GM13977 (cell line): ENCODE measurements around the gene ISOC2.

Source experiments
- DNase-seq: peaks from one replicate; pipeline ENCODE4 v3.0.0; 2012; ENCODE audit warnings: low spot score
- CTCF ChIP-seq: IDR thresholded peaks from 2 replicates; pipeline ENCODE4 v1.5.1; 2012; ENCODE audit warnings: mild to moderate bottlenecking, control low read depth; ENCODE audit not compliant: insufficient read depth; ENCODE audit errors: extremely low read depth, missing control alignments
- in situ Hi-C: fragments of 300-500 bp; cut with MboI; formaldehyde crosslinking; loops from one replicate; pipeline ENCODE4 v1.12.0; 2022; ENCODE audit warnings: low sequenced_read_pairs, low pct_unique_long_range_greater_than_20kb, mixed read lengths, inconsistent platforms; ENCODE audit not compliant: unreplicated experiment

The ISOC2 gene

DNA sequence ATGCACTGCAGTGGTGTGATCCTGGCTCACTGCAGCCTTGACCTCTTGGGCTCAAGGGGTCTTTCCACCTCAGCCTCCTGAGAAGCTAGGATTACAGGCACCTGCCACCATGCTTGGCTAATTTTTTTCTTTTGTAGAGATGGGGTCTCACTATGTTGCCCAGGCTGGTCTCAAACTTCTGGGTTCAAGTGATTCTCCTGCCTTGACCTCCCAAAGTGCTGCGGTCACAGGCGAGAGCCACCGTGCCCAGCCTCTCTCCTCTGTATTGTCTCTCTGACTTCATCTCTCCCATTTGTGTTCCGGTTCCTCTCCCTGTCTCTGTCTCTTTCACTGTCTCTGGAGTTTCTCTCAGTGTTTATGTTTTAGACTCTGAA lies 4.8 kb upstream of the ISOC2 start:
- in situ Hi-C loops: no loop called here

GRCh38 chr19:55465460-55466240 lies 4.2 kb upstream of the ISOC2 start:
- in situ Hi-C loops: no loop called here
- no peak for TF ChIP-seq CTCF
- DNase-seq: no peak

More for the DNA sequence above, 4.8 kb upstream of the ISOC2 start:
- no peak for TF ChIP-seq CTCF
- DNase-seq: no peak

DNA sequence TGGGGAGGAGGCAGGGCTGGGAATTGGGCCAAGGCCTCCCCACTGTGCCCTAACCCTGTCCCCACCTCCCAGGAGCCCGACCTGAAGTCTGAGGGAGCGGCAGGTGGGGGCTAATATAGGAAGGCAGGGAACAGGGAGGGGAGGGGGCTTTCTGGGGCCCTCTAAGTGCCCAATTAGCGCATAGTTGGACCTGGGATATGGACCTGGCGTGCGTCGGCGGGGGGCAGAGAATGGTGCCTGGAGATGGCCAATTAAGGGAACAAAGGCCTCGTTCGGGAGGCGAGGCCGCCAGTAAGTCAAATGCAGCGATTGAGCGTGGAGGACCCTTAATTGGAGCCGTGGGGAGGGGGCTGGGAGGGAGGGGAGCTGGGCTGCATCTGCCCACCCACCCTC lies 3.2 kb upstream of the ISOC2 start, which contains the start of gene C19orf85:
TSS of gene C19orf85 (minus strand) at position 90 of the 393 bp plus-strand sequence. CDS start 197 bp downstream, outside the sequence.
- no peak for DNase-seq
- no peak for TF ChIP-seq CTCF
- in situ Hi-C loops: no loop called here

GRCh38 chr19:55464039-55464661 lies 2.7 kb upstream of the ISOC2 start:
- no peak for DNase-seq
- TF ChIP-seq CTCF: no peak
- in situ Hi-C loops: no loop called here

DNA sequence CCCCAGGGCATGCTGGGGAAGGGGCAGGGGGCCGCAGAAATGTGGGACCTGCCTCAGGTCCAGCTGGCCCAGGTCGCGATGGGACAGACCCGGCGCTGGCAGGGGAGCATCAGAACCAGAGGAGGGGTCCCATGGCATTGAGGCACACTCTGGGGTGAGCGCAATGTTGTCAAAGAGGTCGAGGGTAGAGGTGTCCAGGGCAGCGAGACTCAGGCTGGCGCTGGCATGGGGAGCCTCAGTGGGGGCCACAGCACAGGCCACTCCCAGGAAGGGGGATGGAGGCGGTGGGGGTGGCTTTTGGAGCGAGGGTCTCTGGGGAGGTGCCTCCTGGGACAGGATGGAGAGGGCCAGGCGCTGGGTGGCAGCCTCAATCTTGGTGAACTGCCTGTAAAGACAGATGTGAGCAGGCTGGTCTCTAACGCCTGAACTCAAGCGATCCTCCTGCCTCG lies 2.2 kb upstream of the ISOC2 start:
- no peak for TF ChIP-seq CTCF
- in situ Hi-C loops: no loop called here
- no peak for DNase-seq

DNA sequence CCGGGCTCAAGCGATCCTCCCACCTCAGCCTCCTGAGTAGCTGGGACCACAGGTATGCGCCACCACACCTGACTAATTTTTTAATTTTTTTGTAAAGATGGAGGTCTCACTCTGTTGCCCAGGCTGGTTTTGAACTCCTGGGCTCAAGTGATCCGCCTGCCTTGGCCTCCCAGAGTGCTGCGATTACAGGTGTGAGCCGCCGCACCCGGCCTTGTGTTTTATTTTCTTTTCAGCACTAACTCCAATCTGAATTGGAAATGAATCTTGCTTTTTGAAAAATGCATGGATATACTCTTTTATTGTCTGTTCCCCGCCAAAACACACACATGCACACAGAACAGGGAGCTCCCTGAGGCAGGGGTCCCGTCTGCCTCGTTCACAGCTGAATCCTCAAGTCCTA lies 1.3 kb upstream of the ISOC2 start:
- DNase-seq: no peak
- TF ChIP-seq CTCF: no peak
- in situ Hi-C loops: no loop called here
